HEK293T (cell line): ENCODE results near the gene KBTBD4.
A peak's percentile ranks its signal among the peaks of the same experiment; 100 is the strongest.

Source experiments
- ARNT ChIP-seq: fragments of 450-650 bp; IDR thresholded peaks from 2 replicates; pipeline ENCODE4 v1.6.1; 2017; ENCODE audit warnings: mild to moderate bottlenecking
- BHLHE40 ChIP-seq: fragments of 450-650 bp; IDR thresholded peaks from 2 replicates; pipeline ENCODE4 v1.6.1; 2016; ENCODE audit warnings: mild to moderate bottlenecking, moderate library complexity, borderline replicate concordance
- CTBP1 ChIP-seq: fragments of 450-650 bp; IDR thresholded peaks from 2 replicates; pipeline ENCODE4 v1.6.1; 2016; ENCODE audit warnings: borderline replicate concordance
- ELF4 ChIP-seq: fragments of 450-650 bp; IDR thresholded peaks from 2 replicates; pipeline ENCODE4 v1.6.1; 2017; ENCODE audit warnings: antibody characterized with exemption
- FOXA1 ChIP-seq: fragments of 450-650 bp; IDR thresholded peaks from 2 replicates; pipeline ENCODE4 v1.6.1; 2016; ENCODE audit warnings: mild to moderate bottlenecking
- FOXK2 ChIP-seq: fragments of 450-650 bp; IDR thresholded peaks from 2 replicates; pipeline ENCODE4 v1.6.1; 2016; ENCODE audit warnings: mild to moderate bottlenecking
- FOXM1 ChIP-seq: fragments of 450-650 bp; IDR thresholded peaks from 2 replicates; pipeline ENCODE4 v1.6.1; 2017; ENCODE audit warnings: mild to moderate bottlenecking, borderline replicate concordance
- L3MBTL2 ChIP-seq: fragments of 450-650 bp; conservative IDR thresholded peaks from 2 replicates; pipeline ENCODE4 v1.6.1; 2016; ENCODE audit warnings: mild to moderate bottlenecking
- LEF1 ChIP-seq: fragments of 450-650 bp; IDR thresholded peaks from 2 replicates; pipeline ENCODE4 v1.6.1; 2017; ENCODE audit warnings: mild to moderate bottlenecking, borderline replicate concordance
- NFRKB ChIP-seq: fragments of 450-650 bp; IDR thresholded peaks from 2 replicates; pipeline ENCODE4 v1.6.1; 2016; ENCODE audit warnings: mild to moderate bottlenecking, moderate library complexity
- PKNOX1 ChIP-seq: fragments of 450-650 bp; IDR thresholded peaks from 2 replicates; pipeline ENCODE4 v1.6.1; 2016
- SP1 ChIP-seq: fragments of 450-650 bp; IDR thresholded peaks from 2 replicates; pipeline ENCODE4 v1.6.1; 2017
- SUZ12 ChIP-seq: fragments of 450-650 bp; IDR thresholded peaks from 2 replicates; pipeline ENCODE4 v1.6.1; 2016; ENCODE audit warnings: mild to moderate bottlenecking
- TARDBP ChIP-seq: fragments of 450-650 bp; IDR thresholded peaks from 2 replicates; pipeline ENCODE4 v1.6.1; 2016

GRCh38 chr11:47565340-47566148 is 13.2 kb downstream of the KBTBD4 start, which contains the start of gene PTPMT1:
- no peak for TF ChIP-seq ELF4
- TF ChIP-seq FOXM1, result no peak
- TF ChIP-seq L3MBTL2, result peak; percentile 98
- no peak for TF ChIP-seq TARDBP
- TF ChIP-seq NFRKB, result no peak
- no peak for TF ChIP-seq PKNOX1
- no peak for TF ChIP-seq SP1
- TF ChIP-seq BHLHE40, result no peak
- peak; percentile 71; the same call in 1 of the 2 replicates for TF ChIP-seq LEF1
- no peak for TF ChIP-seq FOXA1
- TF ChIP-seq FOXK2, result no peak
- no peak for TF ChIP-seq ARNT
- no peak for TF ChIP-seq CTBP1
- TF ChIP-seq SUZ12, result no peak
